ENCODE measurements around the gene ATF6. TPM values are rescaled to one million over a fixed set of nuclear protein-coding genes. Genes with fewer than 3 reads are reported as not detected.

Gene ATF6
- total and polyA plus RNA-seq, 2 experiments from 2014 or later = 14.6 to 18.1 TPM

DNA sequence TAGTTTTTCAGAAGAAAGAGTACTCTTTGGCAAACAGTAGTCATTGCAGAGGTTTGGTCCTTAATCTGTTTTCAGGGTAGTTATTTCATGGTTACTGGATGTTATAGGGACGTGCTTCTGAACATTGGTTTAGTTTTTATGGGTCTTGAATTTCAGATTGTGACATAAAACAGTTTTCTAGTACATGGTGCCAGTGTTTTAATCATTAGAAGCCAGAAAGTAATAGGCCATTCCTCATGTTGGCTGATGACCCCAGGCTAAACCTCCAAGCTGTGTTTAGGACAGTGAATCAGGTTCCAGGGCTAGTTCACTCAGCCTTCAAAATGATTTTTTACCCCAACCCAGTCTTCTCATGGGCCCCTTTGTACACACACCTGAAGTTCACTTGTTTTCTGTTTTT lies 184.3 kb downstream of the ATF6 start:
- no peaks in the 10 kb centered on the region for H3K36me3 ChIP-seq
- no peak overlapping the region for H3K27ac ChIP-seq
- H3K27me3 ChIP-seq = no peaks in the 10 kb centered on the region
- TF ChIP-seq, protein P1, sequence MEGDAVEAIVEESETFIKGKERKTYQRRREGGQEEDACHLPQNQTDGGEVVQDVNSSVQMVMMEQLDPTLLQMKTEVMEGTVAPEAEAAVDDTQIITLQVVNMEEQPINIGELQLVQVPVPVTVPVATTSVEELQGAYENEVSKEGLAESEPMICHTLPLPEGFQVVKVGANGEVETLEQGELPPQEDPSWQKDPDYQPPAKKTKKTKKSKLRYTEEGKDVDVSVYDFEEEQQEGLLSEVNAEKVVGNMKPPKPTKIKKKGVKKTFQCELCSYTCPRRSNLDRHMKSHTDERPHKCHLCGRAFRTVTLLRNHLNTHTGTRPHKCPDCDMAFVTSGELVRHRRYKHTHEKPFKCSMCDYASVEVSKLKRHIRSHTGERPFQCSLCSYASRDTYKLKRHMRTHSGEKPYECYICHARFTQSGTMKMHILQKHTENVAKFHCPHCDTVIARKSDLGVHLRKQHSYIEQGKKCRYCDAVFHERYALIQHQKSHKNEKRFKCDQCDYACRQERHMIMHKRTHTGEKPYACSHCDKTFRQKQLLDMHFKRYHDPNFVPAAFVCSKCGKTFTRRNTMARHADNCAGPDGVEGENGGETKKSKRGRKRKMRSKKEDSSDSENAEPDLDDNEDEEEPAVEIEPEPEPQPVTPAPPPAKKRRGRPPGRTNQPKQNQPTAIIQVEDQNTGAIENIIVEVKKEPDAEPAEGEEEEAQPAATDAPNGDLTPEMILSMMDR (IDR thresholded peaks at IDR 0.05; ENCODE audit: low read depth, low read length) = no peak
- no peak for DNase-seq (ENCODE audit: low read depth in 1 of 2, low spot score in 1 of 2)
- H3K4me1 ChIP-seq (ENCODE audit: low read depth) = no peaks in the 10 kb centered on the region
- H3K9me3 ChIP-seq (ENCODE audit: low read depth) = no peaks in the 10 kb centered on the region
- H3K4me3 ChIP-seq = no peak overlapping the region

DNA sequence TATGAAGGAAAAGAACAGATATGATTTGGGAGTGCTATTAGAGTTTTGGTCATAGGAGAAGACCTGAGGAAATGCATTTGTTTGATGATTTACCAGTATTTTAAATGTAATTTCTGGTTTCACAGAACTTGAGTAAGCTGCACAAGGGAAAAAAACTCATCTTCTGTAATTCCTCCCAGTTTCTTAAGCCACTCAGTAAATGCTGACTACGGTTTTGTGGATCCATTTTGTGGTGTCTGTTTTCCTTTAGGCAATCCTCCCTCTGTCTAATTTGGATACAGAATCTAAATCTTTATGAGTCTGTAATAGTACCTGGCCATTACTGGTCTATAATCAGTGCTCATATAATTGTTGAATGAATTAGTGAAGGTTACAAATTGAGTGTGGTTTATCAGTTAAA lies 185.5 kb downstream of the ATF6 start:
- H3K9me3 ChIP-seq (ENCODE audit: low read depth) = no peaks in the 10 kb centered on the region
- TF ChIP-seq, protein P1 (IDR thresholded peaks at IDR 0.05; ENCODE audit: low read depth, low read length) = no peak
- no peak overlapping the region for H3K4me3 ChIP-seq
- no peaks in the 10 kb centered on the region for H3K36me3 ChIP-seq
- H3K27me3 ChIP-seq = no peaks in the 10 kb centered on the region
- H3K4me1 ChIP-seq (ENCODE audit: low read depth) = no peaks in the 10 kb centered on the region
- DNase-seq (ENCODE audit: low read depth in 1 of 2, low spot score in 1 of 2) = no peak
- H3K27ac ChIP-seq = no peak overlapping the region

DNA sequence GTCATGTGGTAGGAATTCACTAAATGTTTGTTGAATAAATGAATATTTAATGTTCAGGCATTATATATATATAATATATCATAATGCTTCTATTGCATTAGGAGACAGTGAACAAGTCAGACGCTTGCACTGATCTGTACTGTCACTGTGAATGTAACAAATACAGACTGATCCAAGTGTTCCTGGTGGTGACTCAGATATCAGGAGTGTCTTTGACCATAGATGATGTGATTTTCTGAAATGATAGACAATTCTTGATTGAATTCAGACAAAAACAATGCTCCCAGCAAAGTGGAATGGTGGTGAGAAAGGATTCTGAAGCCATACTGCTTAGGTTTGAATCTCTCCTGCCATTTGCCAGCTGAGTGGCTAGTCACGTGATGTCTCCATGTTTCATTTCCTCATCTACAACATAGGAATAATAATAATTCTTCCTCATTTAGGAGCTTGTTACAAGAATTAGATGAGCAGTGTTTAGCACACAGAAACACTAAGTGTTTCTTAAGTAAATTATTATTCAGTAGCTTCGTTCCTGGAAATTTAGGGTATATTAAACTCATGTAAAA lies 186.6 kb downstream of the ATF6 start:
- no peak for DNase-seq (ENCODE audit: low read depth in 1 of 2, low spot score in 1 of 2)
- no peaks in the 10 kb centered on the region for H3K36me3 ChIP-seq
- H3K4me3 ChIP-seq = no peak overlapping the region
- H3K27ac ChIP-seq = no peak overlapping the region
- H3K4me1 ChIP-seq (ENCODE audit: low read depth) = no peaks in the 10 kb centered on the region
- H3K27me3 ChIP-seq = no peaks in the 10 kb centered on the region
- H3K9me3 ChIP-seq (ENCODE audit: low read depth) = no peaks in the 10 kb centered on the region
- TF ChIP-seq, protein P1 (IDR thresholded peaks at IDR 0.05; ENCODE audit: low read depth, low read length) = no peak

DNA sequence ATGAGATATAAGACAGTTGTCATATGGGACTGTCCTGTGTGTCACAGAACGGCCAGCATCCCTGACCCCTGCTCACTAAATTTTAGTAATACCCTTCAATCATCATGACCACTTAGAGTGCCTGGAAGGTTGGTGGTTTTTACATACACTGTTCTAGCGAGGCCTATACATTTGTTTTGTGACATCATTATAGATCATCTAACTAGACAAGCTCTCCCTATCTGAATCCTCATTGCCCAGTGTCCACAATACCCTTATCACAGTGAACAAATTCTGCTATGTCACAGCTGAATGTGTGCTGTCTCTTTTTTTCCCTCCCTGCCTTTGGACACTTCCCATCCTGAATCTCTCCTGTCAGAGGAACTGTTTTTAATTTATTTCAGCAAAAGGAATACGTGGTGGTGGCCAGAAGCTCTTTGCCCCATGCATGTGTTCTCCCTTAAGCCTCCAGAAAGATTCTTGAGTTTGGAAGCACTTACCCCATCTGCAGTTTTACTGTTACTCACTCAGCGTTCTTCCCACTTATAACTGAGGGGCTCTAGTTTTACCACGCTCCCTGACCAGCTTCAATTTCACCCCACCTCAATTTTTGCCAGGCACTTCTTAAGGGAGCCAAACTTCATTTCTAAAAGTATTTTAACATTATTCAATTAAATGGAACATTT lies 187.3 kb downstream of the ATF6 start:
- TF ChIP-seq, protein P1 (IDR thresholded peaks at IDR 0.05; ENCODE audit: low read depth, low read length) = no peak
- Histone ChIP-seq H3K36me3 (no peaks in the 10 kb centered on the region), H3K4me3 (no peak overlapping the region), H3K27ac (no peak overlapping the region), H3K9me3 (ENCODE audit: low read depth) (no peaks in the 10 kb centered on the region), H3K27me3 (no peaks in the 10 kb centered on the region), H3K4me1 (ENCODE audit: low read depth) (no peaks in the 10 kb centered on the region)
- no peak for DNase-seq (ENCODE audit: low read depth in 1 of 2, low spot score in 1 of 2)

DNA sequence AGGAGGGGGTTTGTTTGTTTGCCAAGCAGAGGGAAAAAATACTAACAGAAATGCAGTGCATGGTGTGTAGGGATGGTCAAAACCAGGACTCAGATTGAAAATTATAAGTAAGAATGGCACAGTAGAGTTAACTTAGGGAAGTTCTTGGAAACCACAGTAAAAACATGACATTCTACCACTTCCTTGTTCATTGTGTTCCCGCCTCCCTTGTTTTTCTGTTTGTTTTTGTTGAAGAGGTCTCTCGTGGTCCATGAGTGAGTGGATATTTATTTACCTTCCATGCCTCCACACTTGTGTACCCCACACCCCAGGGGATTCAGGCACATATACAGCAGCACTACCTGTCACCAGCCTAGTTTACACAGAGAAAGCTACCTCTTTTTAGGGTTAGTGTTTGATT lies 187.9 kb downstream of the ATF6 start:
- Histone ChIP-seq H3K27ac (no peak overlapping the region), H3K27me3 (no peaks in the 10 kb centered on the region), H3K4me1 (ENCODE audit: low read depth) (no peaks in the 10 kb centered on the region), H3K36me3 (no peaks in the 10 kb centered on the region), H3K4me3 (no peak overlapping the region), H3K9me3 (ENCODE audit: low read depth) (no peaks in the 10 kb centered on the region)
- TF ChIP-seq, protein P1 (IDR thresholded peaks at IDR 0.05; ENCODE audit: low read depth, low read length) = no peak
- DNase-seq (ENCODE audit: low read depth in 1 of 2, low spot score in 1 of 2) = no peak
